Measurements from ENCODE around the gene NDUFAF2.

The NDUFAF2 gene

DNA sequence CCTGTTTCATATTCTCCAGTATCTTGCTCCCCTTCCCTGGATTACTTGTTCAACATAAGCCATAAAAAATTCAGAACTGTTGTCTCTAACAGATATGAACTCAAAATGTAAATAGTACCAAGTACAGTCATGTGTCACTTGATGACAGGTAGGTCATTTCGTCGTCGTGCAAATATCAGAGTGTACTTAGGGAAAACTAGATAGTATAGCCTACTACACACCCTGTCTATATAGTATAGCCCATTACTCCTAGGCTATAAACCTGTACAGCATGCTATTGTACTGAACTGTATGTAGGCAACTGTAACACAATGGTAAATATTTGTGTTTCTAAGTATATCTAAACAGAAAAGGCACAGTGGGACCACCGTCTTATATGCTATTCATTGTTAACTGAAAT, 178.1 kb downstream of the NDUFAF2 start:
- no peak for DNase-seq (ENCODE audit: low spot score)

DNA sequence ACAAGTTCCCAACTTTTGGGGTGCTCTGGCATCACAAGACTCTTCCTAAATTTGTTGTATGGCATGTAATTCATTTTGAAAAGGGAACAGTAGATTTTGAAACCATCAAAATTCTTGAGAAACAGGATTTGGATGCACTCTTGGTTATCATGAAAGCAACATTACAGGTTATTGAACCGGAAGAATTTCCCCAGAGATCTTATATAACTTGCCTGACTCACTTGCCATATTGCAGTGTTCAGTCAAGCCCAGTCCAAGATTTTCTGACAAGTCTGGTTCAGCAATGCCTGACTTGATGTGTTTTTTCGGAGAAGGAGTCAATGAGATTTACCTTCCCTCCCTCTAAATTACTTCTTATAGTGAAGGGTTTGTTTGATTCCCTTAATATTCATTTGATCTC, 185.3 kb downstream of the NDUFAF2 start:
- DNase-seq (ENCODE audit: low spot score) = no peak

DNA sequence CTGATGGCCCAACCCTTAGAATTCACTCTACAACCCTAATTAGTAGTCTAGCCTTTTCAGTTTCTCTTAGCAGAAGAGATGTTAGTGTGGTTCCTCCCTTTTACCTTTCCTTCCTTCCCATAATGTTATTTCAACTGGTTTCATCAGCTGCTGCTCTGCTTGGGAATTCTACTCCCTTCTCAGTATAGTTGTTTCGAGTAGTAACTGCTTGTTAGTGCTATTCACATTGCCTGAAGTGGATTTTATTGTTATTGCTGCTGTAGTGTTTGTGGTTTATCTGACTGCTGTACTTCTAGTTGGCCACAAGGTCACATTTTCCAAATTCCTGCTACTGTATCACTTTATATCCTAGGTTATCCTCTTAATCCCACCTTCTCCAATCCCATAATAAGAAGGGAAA, 187.6 kb downstream of the NDUFAF2 start:
- DNase-seq (ENCODE audit: low spot score) = no peak

DNA sequence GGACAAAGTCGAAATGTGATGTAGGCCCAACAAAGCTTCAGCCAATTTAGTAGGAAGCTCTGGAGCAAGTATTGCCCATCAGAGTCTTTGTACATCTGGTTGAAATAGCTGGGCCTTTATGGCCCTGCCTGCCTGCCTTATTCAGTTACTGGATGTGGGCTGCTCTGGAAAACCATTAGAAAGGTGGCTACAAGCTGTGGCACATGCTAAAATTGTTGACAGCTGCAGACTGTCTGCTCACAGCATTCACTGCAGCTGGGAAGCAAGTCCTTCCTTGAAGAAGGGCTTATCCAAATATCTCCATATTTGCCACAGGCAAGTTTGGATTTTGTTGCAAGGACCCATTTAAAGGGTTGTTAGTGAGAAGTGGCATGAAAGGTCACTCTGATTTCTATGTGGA, 192.8 kb downstream of the NDUFAF2 start:
- DNase-seq (ENCODE audit: low spot score) = no peak

DNA sequence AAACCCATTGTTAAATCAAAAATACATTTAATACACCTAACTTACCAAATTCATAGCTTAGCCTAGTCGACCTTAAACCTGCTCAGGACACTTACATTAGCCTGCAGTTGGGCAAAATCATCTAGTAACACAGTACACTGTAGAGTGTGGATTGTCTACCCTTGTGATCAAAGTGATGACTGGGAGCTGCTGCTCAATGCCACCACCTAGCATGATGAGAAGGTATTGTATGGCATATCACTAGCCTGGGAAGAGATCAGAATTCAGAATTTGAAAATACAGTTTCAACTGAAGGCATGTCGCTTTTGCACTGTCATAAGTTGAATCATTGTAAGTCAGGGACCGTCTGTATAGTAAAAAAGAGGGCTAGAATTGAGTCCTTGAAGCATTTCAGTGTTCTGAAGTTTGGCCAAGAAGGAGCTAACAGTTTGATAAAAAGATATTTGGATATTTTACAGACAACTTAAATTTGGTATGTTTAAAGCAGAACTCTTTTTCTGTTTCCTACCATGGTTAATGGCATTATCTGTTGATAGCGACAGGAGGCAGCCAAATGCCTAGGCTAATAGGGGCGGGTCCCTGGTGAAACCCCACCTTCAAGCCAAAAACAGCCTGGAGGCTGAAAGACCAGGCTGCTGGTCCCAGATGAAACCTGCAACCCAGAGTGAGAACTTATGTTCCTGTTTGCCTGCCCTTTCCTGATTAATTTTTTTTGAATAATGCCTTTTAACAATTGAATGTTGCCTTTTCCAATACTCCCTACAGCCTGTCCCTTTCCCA, 194.3 kb downstream of the NDUFAF2 start:
- no peak for DNase-seq (ENCODE audit: low spot score)

DNA sequence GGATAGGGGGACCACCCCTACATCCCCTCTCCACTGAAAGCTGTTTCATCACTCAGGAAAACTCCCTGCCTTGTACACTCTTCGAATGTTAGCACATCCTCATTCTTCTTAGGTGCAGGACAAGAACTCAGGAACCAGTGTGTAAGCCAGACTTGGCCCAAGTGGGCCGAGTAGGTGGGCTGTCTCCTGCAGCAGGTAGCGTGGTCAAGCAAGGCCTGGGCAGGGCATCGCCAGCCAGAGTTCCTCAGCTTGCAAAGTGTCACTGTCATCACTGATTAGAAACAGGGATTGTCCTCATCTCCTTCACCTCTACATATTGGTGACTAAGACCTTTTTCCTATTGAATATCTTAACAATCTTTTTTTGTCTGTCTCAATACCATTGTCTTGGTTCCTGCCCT, 194.9 kb downstream of the NDUFAF2 start:
- no peak for DNase-seq (ENCODE audit: low spot score)

DNA sequence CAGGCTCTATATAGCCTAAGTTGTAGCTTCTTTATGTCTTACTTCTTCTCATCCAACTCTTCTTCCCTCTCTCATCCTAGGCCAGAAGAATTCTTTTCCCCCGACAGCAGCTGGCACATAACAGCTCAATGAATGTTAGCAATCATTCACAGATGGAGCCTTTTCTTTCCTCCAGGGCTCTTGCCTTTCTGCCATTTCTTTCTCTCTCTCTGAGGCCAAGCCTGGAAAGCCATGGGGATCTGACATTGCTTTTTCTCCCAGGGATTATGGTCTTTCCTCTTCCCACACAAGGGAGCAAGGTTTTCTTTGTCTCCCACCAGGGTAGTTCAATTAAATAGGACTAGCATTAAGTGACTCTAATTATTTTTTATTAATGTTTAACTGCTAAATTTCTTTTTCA, 196.8 kb downstream of the NDUFAF2 start:
- DNase-seq (ENCODE audit: low spot score) = no peak

DNA sequence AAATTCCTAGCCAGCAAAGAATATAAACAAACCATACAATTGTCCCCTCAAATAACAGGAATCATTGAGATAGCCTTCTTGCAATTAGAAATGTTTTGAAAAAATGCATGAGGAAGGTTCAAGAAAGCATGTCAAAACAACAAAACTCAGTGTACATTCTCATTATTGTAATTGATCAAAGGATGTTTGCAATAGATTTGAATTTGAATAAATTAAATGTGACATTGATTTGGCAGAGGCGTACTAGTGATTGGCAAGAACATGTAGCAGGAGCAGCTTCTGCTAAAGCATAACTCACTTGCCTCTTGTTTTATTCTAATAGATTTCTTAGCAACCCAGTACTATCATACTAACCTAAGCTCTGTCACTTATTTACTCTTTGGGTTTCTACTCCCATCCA, 197.4 kb downstream of the NDUFAF2 start:
- DNase-seq (ENCODE audit: low spot score) = no peak

DNA sequence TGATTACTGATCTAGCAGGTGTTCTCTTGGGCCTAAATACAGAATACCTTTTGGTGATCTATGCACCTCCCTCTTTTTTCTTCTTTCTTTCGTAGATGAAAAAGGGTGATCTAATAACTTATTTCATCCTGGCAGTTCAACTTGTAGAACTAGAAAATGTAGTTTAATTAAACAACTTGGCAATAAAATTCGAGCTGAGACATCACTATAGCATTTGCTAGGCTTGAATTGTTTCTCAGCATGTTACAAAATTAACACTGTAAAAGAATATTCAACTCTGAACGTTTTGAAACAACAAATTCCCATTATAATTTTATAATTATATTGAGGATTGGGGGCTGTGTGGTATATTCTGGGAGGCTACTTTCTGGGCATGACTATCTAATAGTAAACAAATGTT, 197.8 kb downstream of the NDUFAF2 start:
- no peak for DNase-seq (ENCODE audit: low spot score)

DNA sequence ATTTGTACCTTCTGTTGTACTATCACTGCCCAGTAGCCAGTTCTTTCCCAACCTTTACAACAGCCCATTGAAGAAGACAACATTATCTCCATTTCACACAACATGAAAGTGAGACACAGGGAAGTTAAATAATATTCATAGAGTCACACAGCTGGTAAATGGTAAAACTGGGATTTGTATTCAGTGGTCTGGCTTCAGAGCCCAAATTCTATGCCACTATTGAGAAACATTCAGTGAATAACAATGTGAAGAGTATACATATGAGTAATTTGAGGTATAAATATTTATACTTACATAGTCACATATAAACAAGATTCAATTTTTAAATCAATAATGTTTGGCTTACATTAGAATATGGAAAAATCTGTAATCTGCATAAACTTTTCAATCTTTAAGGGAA, 203.5 kb downstream of the NDUFAF2 start:
- no peak for DNase-seq (ENCODE audit: low spot score)

DNA sequence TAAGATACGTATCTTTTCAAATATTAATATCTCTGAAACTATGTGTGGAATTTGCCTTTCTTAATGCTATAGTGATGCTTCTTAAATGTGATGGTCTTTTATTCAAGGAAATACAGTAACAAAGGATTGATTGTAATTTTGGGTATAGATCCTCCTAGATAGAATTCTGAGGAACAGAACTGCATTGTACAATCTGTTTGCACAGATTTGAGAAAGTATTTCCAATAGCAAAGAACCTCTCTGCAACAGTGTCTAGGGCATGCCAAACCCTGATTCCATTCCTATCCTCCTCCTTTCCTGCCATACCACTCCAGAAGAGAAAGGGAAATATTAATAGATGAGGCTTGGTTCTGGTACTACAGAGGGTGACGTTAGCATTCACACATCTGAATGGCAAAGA, 206.9 kb downstream of the NDUFAF2 start:
- DNase-seq (ENCODE audit: low spot score) = no peak

DNA sequence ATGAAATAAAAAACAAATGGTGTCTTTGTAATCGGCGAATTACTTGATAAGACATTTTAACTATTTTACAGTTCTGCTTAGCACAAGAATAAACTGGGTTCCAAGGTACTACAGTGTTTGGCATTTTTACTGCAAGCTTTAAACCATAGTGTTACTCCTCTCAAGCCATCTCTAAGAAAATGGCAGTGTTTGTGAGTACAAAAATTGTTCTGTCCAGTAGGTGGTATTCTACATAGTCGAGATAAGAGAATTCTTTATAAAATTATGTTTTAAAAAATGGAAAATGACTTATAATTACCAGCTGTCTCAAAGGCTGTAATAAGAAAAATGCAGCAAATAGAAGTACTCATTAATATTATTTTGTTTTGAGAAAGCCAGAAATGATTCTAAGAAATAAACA, 214.1 kb downstream of the NDUFAF2 start:
- DNase-seq (ENCODE audit: low spot score) = no peak

DNA sequence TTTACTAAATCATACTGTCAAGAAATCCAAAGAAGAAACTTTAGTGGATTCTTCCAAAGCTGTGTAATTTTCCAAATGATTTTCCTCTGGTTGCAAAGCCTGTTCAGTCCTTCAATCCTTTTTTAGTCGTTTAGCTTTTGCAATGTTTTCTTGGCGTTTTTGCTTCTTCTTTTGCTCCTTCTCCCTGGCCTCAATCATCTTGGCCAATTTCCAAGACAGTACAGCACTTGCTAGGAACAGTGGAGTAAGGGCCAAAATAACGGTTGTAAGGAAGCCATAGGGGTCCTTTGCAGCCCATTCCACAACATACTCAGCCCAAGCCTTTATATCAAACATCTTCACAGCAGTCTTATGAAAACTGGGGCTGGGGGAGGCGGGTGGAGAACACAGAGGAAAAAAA, 214.8 kb downstream of the NDUFAF2 start:
- DNase-seq (ENCODE audit: low spot score) = no peak

DNA sequence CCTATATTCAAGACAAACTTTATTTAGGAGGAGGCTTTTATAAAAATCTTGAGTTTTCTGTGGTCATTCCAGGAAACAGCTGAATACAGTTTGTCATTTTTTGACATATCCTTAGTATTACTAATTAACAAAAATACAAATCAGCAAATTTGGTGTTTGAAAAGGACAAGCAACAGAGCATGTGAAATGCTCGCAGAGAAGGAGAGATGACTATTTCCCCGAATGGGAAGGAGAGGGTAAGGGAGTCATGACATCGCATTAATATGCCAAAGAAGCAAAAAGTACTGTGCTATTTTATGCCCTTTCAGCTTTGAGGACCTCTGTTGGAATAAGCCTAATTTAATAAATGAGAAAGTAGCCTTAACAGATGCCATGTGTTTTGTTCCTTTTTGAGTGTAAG, 215.5 kb downstream of the NDUFAF2 start:
- no peak for DNase-seq (ENCODE audit: low spot score)

DNA sequence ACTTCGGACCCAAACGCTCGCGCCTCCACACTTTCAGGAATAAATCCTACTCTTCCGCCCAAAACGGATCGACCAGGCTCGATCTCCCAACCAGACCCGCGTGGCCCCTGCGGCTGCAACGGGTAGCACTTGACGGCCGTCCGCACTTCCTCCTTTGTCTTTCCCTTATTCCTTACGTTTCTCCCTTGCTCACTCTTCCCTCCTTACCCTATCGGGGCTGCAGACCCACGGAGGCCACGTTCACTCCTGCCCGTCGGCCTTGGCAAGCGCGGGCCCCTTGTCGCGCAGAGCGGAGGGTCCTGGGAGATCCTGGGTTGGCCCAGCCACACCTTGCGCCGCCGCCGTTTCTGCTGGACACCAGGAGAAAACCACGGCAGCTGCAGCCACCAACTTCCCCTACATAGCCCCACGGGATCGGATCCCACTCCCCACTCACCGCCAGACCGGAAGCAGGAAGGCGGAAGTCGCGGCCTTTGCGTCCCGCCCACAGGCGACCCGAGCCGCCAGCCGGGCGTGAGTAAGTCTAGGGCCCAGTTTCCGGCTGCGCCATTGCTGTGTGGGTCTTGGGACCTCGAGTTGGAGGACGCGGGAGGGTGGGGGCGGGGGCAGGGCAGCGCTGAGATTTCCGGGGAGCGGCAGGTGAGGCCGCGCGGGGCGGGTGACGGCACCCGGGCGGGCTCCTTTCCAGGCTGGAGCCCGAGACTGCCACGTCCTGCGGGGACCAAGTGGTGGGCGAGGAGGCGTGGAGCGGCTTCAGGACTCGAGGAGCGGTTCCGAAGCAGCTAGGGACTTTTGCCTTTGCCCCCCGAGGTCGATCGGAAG, 217.2 kb downstream of the NDUFAF2 start, which contains the start of gene SMIM15:
Gene SMIM15, minus strand, starts transcription at position 459 of the 822 bp plus-strand sequence. CDS start 2,297 bp downstream, outside the sequence.
- DNase-seq (ENCODE audit: low spot score) = peak; percentile 89

DNA sequence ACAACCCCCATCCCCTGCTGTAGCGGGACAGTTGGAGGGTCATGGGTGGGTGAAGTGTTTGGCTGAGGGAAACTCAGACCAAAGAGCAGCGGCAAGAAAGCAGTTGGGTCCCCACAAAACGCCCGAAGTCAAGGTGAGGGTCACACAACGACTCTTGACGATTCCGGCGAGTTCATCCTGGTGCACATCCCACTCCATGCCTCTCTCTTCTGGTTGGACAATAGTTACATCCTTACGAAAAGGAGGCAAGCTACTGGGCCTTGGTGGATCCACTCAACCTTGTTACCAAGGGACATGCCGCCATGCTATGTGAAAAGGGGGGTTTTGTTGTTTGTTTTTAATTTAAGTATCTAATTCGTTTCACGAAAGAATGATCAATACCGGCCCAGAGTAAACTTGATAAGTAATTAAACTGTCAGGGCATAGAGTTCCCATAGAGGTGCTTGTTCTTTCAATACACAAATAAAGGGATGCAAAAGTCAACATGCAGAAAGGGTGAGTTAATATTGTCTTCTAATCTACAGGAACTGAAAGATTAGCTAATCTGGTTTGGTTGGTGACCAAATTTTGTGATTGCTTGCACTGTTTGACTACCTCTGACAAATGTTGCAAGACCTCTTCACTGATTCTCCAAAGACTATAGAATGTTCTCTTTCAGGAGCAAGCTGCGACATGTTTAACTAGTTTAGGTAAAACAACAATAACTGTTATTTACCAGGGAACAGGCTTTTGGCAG, 218.0 kb downstream of the NDUFAF2 start:
- no peak for DNase-seq (ENCODE audit: low spot score)

DNA sequence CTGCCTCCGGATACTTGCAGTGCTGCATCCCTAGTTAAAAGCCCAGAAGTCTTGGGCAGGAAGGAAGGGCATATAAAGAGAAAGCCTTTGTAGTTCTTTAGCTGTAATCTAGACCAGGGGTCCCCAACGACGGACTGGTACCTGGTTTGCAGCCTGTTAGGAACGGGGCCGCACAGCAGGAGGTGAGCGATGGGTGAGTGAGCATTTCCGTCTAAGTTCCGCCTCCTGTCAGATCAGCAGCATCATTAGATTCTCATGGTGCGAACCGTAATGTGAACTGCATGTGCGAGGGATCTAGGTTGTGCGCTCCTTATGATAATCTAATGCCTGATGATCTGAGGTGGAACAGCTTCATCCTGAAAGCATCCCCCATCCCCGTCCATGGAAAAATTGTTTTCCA, 218.9 kb downstream of the NDUFAF2 start:
- no peak for DNase-seq (ENCODE audit: low spot score)

DNA sequence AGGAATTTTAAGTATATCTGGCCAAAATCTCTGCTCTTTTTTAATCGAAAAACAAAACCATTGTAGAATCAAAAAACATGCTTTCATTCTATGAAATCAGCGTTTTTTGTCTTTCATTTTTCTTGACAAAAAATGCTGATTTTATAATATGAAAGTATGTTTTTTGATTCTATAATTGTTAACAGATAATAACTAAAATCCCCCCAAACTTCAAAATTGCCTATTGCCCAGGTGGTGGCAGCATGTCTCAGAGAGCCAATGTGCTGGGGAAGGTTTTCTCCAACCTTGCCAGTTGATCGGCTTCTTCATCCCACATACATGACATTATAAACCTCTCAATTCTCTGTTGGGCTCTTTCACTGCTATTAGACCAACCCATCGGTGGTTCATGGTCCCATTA, 222.4 kb downstream of the NDUFAF2 start:
- peak; percentile 76 for DNase-seq (ENCODE audit: low spot score)

DNA sequence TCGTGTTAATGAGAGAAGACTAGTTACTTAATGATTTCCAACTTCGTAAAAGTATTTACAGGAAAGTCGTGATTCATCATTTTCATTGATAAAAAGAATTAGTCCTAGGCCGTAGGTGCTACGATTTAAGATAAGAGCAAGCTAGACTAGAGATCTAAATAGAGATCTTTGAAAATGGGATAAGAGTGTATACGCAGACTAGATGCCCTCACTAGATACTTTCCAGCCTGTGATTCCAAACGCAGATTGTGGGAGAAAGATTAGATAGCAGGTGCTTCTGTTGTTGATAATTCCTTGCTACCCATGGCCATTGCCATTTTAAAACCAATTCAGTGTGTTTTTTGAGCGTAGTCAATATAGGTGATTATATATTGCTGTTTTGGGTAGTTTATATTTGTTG, 223.9 kb downstream of the NDUFAF2 start:
- DNase-seq (ENCODE audit: low spot score) = no peak

DNA sequence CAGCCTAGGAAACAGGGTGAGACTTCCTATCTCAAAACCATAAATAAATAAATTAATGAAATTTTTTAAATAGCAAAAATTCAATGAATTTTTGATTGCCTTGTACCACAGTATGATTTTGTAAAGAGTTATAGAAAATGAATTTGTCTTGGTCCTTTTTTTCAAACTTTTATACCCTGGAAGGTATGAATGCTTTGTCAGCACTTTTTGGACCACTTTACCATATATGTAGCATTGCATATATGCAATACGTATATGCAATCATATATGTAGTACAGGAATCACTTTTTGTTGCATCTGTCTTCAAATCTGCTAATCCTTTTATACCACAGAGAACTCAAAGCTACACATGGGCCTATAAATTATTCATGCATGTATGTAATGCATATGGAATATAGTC, 226.5 kb downstream of the NDUFAF2 start:
- DNase-seq (ENCODE audit: low spot score) = no peak

DNA sequence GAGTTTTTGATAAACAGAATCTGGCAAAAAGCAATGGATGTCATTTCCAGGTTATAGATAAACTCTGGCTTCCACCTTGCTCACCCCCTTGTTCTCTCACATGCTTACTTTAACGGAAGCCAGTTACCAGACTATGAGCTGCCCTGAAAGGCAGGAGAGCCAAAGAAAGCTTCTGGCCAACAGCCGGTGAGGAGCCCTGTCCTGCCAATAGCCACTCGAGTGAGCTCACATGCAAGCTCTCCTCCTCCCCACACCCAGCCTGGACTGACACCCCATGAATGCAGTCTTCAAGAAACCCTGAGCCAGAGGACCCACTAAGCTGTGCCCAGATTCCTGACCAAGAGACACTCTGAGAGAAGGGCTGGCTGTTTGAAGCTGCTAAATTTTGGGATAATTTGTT, 231.6 kb downstream of the NDUFAF2 start:
- DNase-seq (ENCODE audit: low spot score) = no peak

DNA sequence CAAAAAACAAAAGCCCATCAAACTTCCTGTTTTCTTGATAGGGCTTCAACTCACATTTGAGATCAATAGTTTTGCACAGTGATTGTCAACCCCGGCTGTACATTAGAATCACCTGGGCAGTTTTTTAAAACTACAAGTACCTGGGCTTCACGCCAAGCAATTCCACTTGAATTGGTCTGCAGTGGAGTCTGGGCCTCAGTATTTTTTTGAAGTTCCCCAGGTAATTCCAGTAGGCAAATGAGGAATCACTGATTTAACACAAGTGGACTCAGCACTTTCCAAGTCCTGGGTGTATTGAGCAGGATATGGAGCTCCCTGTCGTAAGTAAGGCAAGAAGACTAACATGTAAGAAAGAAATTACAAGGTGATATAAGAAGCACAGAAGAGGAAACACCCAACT, 232.1 kb downstream of the NDUFAF2 start:
- DNase-seq (ENCODE audit: low spot score) = no peak

DNA sequence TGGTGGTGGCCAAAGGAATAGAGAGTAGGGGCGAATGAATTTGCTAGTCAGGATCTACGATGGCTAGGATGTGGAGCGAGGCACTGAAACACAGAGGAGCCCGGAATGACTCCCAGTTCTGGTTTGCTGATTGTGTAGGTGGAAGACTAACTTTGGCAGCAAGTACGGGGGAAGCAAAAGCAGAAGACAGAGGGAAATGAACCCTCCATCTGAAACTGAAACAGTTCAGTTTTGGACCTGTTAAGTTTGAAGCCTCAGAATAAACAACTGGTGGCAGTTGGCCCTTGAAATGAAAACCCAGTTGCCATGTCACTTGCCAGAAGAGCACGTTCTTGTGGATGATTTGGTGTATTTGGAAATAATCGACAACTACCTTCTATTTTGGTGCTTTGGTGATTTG, 232.7 kb downstream of the NDUFAF2 start:
- peak; percentile 55 for DNase-seq (ENCODE audit: low spot score)
